Aorta (tissue), 5 donors: ENCODE measurements around the gene HYLS1. TPM values are rescaled to one million over a fixed set of nuclear protein-coding genes. Genes with fewer than 3 reads are reported as not detected.

Experiments
- ATAC-seq: fragments of 200-7000 bp; cut with Tn5 transposase; one replicate; pipeline ENCODE4 v1.9.1; 2022; ENCODE audit warnings: moderate library complexity; ENCODE audit not compliant: low FRiP score
- DNase-seq, 2 donors: peaks; one replicate each; pipeline ENCODE4 v3.0.0-alpha.2; 2020
- H3K27ac ChIP-seq, 2 donors: one replicate each; pipeline ENCODE4 v1.5.1; 2013; ENCODE audit warnings: low read length in 2 of 2, mild to moderate bottlenecking in 2 of 2, moderate library complexity in 2 of 2, control low read depth in 1 of 2, inconsistent platforms in 1 of 2, low read depth in 1 of 2
- H3K27me3 ChIP-seq, 2 donors: one replicate each; pipeline ENCODE4 v1.6.1; 2013; ENCODE audit warnings: control low read depth in 1 of 2, low read length in 1 of 2, mild to moderate bottlenecking in 1 of 2, moderate library complexity in 1 of 2; ENCODE audit not compliant: insufficient read depth in 2 of 2, control insufficient read depth in 1 of 2
- H3K36me3 ChIP-seq, 2 donors: one replicate each; pipeline ENCODE4 v1.6.1; 2013; ENCODE audit warnings: control low read depth in 1 of 2, low read length in 1 of 2, mild to moderate bottlenecking in 1 of 2; ENCODE audit not compliant: insufficient read depth in 2 of 2, control insufficient read depth in 1 of 2
- H3K4me1 ChIP-seq, 2 donors: one replicate each; pipeline ENCODE4 v1.6.1; 2013; ENCODE audit warnings: low read length in 2 of 2, control low read depth in 1 of 2, mild to moderate bottlenecking in 1 of 2, moderate library complexity in 1 of 2; ENCODE audit not compliant: insufficient read depth in 2 of 2, control insufficient read depth in 1 of 2
- H3K4me3 ChIP-seq, 2 donors: one replicate each; pipeline ENCODE4 v1.5.1; 2013; ENCODE audit warnings: low read length in 2 of 2, control low read depth in 1 of 2, mild to moderate bottlenecking in 1 of 2
- H3K9me3 ChIP-seq: one replicate; pipeline ENCODE4 v1.6.1; 2013; ENCODE audit warnings: mild to moderate bottlenecking, low read length; ENCODE audit not compliant: control insufficient read depth
- WGBS, 2 donors: extraction: QIAGEN DNeasy Blood & Tissue Kit; methylation state at CpG; one replicate each; pipeline ENCODE4 v1.1.7; 2013; 5-methylcytosine and 5-hydroxymethylcytosine counted together
- intact Hi-C, 2 donors: fragments of 100-400 bp; cut with DNase I; formaldehyde crosslinking; loops; one replicate each; pipeline versions ENCODE4 v1.14.2 to v1.15.0; 2022
- polyA plus RNA-seq, 2 donors: library from polyadenylated mRNA; stranded (reverse); fragments of 200-250 nt; gene quantifications; one replicate each; pipeline ENCODE4 v1.2.3, GENCODE V29; 2013
- total RNA-seq, 2 donors: library from RNA; stranded (reverse); fragmentation: NEBNext Ultra II Directional; extraction: Animal tissue kit (Norgen Biotek cat#: 25700); gene quantifications; one replicate each; pipeline ENCODE4 v1.2.1, GENCODE V29; 2021
- donor health status: healthy with polysubstance abuse.
- donor health status: Bipolar disorder and iron deficiency.
- donor health status: DM: no; HTN: no; CAD: no.
- donor health status: DM: no; HTN: no; CAD: no.
- donor health status: DM: yes; HTN: yes; CAD: no.

The HYLS1 gene
- total and polyA plus RNA-seq, 4 donors: 2.7 to 4.5 (median 3.5) TPM

- no peak overlapping the region for H3K27ac ChIP-seq
- DNase-seq: no peak
- intact Hi-C loops: no loop called here
- WGBS, 2 donors: 70 to 73% methylated on average over 12 of the region's 12 CpGs
- H3K9me3 ChIP-seq: no peaks in the 10 kb centered on the region
- ATAC-seq: no peak
- H3K27me3 ChIP-seq: peaks cover 0 to 2% of the 10 kb centered on the region in 2 donors
- no peaks in the 10 kb centered on the region for H3K4me1 ChIP-seq
- H3K4me3 ChIP-seq: no peak overlapping the region
- no peaks in the 10 kb centered on the region for H3K36me3 ChIP-seq
These were observed 29.3 kb downstream of the HYLS1 start for GRCh38 chr11:125916683-125917347.

GRCh38 chr11:125918140-125918840 is 30.8 kb downstream of the HYLS1 start:
- H3K4me3 ChIP-seq: no peak overlapping the region
- peaks cover 0 to 2% of the 10 kb centered on the region in 2 donors for H3K27me3 ChIP-seq
- no peaks in the 10 kb centered on the region for H3K36me3 ChIP-seq
- ATAC-seq (no peak), DNase-seq (no peak)
- H3K4me1 ChIP-seq: no peaks in the 10 kb centered on the region
- intact Hi-C loops: no loop called here
- 79 to 81% methylated on average over 13 of the region's 13 CpGs for WGBS, 2 donors
- H3K9me3 ChIP-seq: no peaks in the 10 kb centered on the region
- no peak overlapping the region for H3K27ac ChIP-seq

GRCh38 chr11:125921042-125921441 is 33.6 kb downstream of the HYLS1 start:
- no peak overlapping the region for H3K4me3 ChIP-seq
- no peaks in the 10 kb centered on the region for H3K27me3 ChIP-seq
- DNase-seq (no peak), ATAC-seq (no peak)
- no peaks in the 10 kb centered on the region for H3K36me3 ChIP-seq
- no peak overlapping the region for H3K27ac ChIP-seq
- no peaks in the 10 kb centered on the region for H3K9me3 ChIP-seq
- WGBS, 2 donors: 71 to 77% methylated on average over 9 of the region's 9 CpGs
- intact Hi-C loops: no loop called here
- H3K4me1 ChIP-seq: no peaks in the 10 kb centered on the region

- H3K4me3 ChIP-seq: no peak overlapping the region
- ATAC-seq (no peak), DNase-seq (no peak)
- H3K27me3 ChIP-seq: no peaks in the 10 kb centered on the region
- H3K36me3 ChIP-seq: no peaks in the 10 kb centered on the region
- intact Hi-C loops: loop anchor here in 1 of 2 donors (2.0 kb wide), 1 partner anchor 273 kb away; no protein-coding TSS in a partner anchor
- H3K4me1 ChIP-seq: no peaks in the 10 kb centered on the region
- H3K27ac ChIP-seq: no peak overlapping the region
- 76 to 81% methylated on average over 3 of the region's 3 CpGs for WGBS, 2 donors
- H3K9me3 ChIP-seq: no peaks in the 10 kb centered on the region
These were observed 34.7 kb downstream of the HYLS1 start for GRCh38 chr11:125922156-125922555.

GRCh38 chr11:125923012-125923579 is 35.6 kb downstream of the HYLS1 start:
- Histone ChIP-seq H3K4me3 (no peak overlapping the region), H3K36me3 (no peaks in the 10 kb centered on the region), H3K27me3 (no peaks in the 10 kb centered on the region), H3K27ac (no peak overlapping the region), H3K9me3 (no peaks in the 10 kb centered on the region), H3K4me1 (no peaks in the 10 kb centered on the region)
- DNase-seq (no peak), ATAC-seq (peak; percentile 76)
- WGBS, 2 donors: 4% methylated on average over 8 of the region's 8 CpGs
- intact Hi-C loops: loop anchor here in 1 of 2 donors (2.0 kb wide), 1 partner anchor 272 kb away; no protein-coding TSS in a partner anchor

- intact Hi-C loops: loop anchor here in 1 of 2 donors (2.0 kb wide), 1 partner anchor 271 kb away; no protein-coding TSS in a partner anchor
- no peak for DNase-seq
- no peaks in the 10 kb centered on the region for H3K9me3 ChIP-seq
- no peak overlapping the region for H3K27ac ChIP-seq
- ATAC-seq: no peak
- no peaks in the 10 kb centered on the region for H3K36me3 ChIP-seq
- H3K27me3 ChIP-seq: no peaks in the 10 kb centered on the region
- no peaks in the 10 kb centered on the region for H3K4me1 ChIP-seq
- 91 to 93% methylated on average over 8 of the region's 8 CpGs for WGBS, 2 donors
- no peak overlapping the region for H3K4me3 ChIP-seq
These were observed 36.2 kb downstream of the HYLS1 start for GRCh38 chr11:125923633-125924032.

GRCh38 chr11:125924384-125925007 is 37.0 kb downstream of the HYLS1 start:
- H3K4me1 ChIP-seq: no peaks in the 10 kb centered on the region
- ATAC-seq: no peak
- H3K27ac ChIP-seq: no peak overlapping the region
- H3K4me3 ChIP-seq: no peak overlapping the region
- WGBS, 2 donors: 88 to 93% methylated on average over 9 of the region's 9 CpGs
- no peaks in the 10 kb centered on the region for H3K36me3 ChIP-seq
- intact Hi-C loops: loop anchor here in 1 of 2 donors (1.0 kb wide), 1 partner anchor 270 kb away; no protein-coding TSS in a partner anchor
- H3K27me3 ChIP-seq: no peaks in the 10 kb centered on the region
- H3K9me3 ChIP-seq: no peaks in the 10 kb centered on the region
- no peak for DNase-seq

- intact Hi-C loops: loop anchor here in 1 of 2 donors (1.0 kb wide), 1 partner anchor 269 kb away; no protein-coding TSS in a partner anchor
- Histone ChIP-seq H3K36me3 (no peaks in the 10 kb centered on the region), H3K27me3 (no peaks in the 10 kb centered on the region), H3K27ac (no peak overlapping the region), H3K9me3 (no peaks in the 10 kb centered on the region), H3K4me3 (no peak overlapping the region), H3K4me1 (no peaks in the 10 kb centered on the region)
- 42 to 47% methylated on average over 6 of the region's 6 CpGs for WGBS, 2 donors
- ATAC-seq (no peak), DNase-seq (no peak)
These were observed 37.8 kb downstream of the HYLS1 start for GRCh38 chr11:125925247-125925740.
